AG04450 (cell line): ENCODE data around the gene PTPRT. TPM values are rescaled to one million over a fixed set of nuclear protein-coding genes. Genes with fewer than 3 reads are reported as not detected.

Source experiments
- CTCF ChIA-PET: fragments of 300-600, 350-600 bp; formaldehyde crosslinking; extraction: SDS; loops from one replicate; lab custom pipeline; 2022; ENCODE audit warnings: antibody characterized with exemption, inconsistent platforms; lab: Charles Lee
- POLR2A ChIA-PET: fragments of 350-600 bp; formaldehyde crosslinking; extraction: SDS; loops from one replicate; lab custom pipeline; 2021; ENCODE audit warnings: antibody characterized with exemption, inconsistent platforms; lab: Yijun Ruan, JAX
- DNase-seq: peaks from one replicate; pipeline ENCODE4 v3.0.0-alpha.2; 2011; ENCODE audit warnings: low read depth, low spot score
- H3K27ac ChIP-seq: one replicate; pipeline ENCODE4 v1.5.1; 2012; ENCODE audit warnings: low read depth, low read length, control low read depth
- H3K27me3 ChIP-seq: one replicate; pipeline ENCODE4 v1.6.0; 2012; ENCODE audit warnings: low read length; ENCODE audit not compliant: control insufficient read depth, insufficient read depth
- H3K4me3 ChIP-seq: 2 replicates; pipeline ENCODE4 v1.5.1; 2011; ENCODE audit warnings: mild to moderate bottlenecking, low read depth, low read length, control low read depth
- H3K9me3 ChIP-seq: 2 replicates; pipeline ENCODE4 v1.5.1; 2012; ENCODE audit warnings: low read length; ENCODE audit not compliant: control insufficient read depth, insufficient read depth
- CTCF ChIP-seq: IDR thresholded peaks from 2 replicates; pipeline ENCODE4 v1.5.1; 2011; ENCODE audit warnings: low read depth, low read length, control low read depth, inconsistent platforms
- polyA plus RNA-seq: library from polyadenylated mRNA; depleted of rRNA; stranded (reverse); fragments of >200 nt; gene quantifications from 2 replicates; pipeline ENCODE4 v1.2.3, GENCODE V29; 2011

PTPRT gene
- polyA plus RNA-seq, 1 experiment = not detected

GRCh38 chr20:43160941-43161340 lies 28.8 kb downstream of the PTPRT start:
- no peak for DNase-seq
- POLR2A ChIA-PET = no interaction called here
- CTCF ChIA-PET = no interaction called here
- Histone ChIP-seq H3K9me3 (peaks cover under 1% of the 10 kb centered on the region), H3K27ac (no peak overlapping the region), H3K27me3 (no peaks in the 10 kb centered on the region), H3K4me3 (no peak overlapping the region)
- TF ChIP-seq CTCF = no peak

- TF ChIP-seq CTCF = no peak
- Histone ChIP-seq H3K27ac (no peak overlapping the region), H3K4me3 (no peak overlapping the region), H3K9me3 (peaks cover 3% of the 10 kb centered on the region), H3K27me3 (no peaks in the 10 kb centered on the region)
- CTCF ChIA-PET = no interaction called here
- no peak for DNase-seq
- POLR2A ChIA-PET = no interaction called here
These were observed 29.7 kb downstream of the PTPRT start for GRCh38 chr20:43159994-43160393.

GRCh38 chr20:43155366-43156100 lies 34.2 kb downstream of the PTPRT start:
- POLR2A ChIA-PET = no interaction called here
- no peak for DNase-seq
- CTCF ChIA-PET = no interaction called here
- no peak overlapping the region for H3K27ac ChIP-seq
- H3K9me3 ChIP-seq = peaks cover 3% of the 10 kb centered on the region; the same call in 1 of the 2 replicates
- no peaks in the 10 kb centered on the region for H3K27me3 ChIP-seq
- no peak overlapping the region for H3K4me3 ChIP-seq
- no peak for TF ChIP-seq CTCF

- POLR2A ChIA-PET = no interaction called here
- no peak for TF ChIP-seq CTCF
- CTCF ChIA-PET = no interaction called here
These were observed 37.8 kb downstream of the PTPRT start for GRCh38 chr20:43151901-43152300.

GRCh38 chr20:43151256-43151655 lies 38.5 kb downstream of the PTPRT start:
- DNase-seq = no peak
- Histone ChIP-seq H3K27ac (no peak overlapping the region), H3K27me3 (no peaks in the 10 kb centered on the region), H3K9me3 (peaks cover 8% of the 10 kb centered on the region; the same call in 1 of the 2 replicates), H3K4me3 (no peak overlapping the region)
- ChIA-PET CTCF (interaction anchor here (0.9 kb wide), 1 partner anchor 35 kb away, joined by 5 read pairs; no protein-coding TSS in a partner anchor), POLR2A (no interaction called here)
- no peak for TF ChIP-seq CTCF

More at GRCh38 chr20:43151901-43152300, 37.8 kb downstream of the PTPRT start:
- H3K4me3 ChIP-seq = no peak overlapping the region
- peaks cover 8% of the 10 kb centered on the region; the same call in 1 of the 2 replicates for H3K9me3 ChIP-seq
- no peaks in the 10 kb centered on the region for H3K27me3 ChIP-seq
- no peak overlapping the region for H3K27ac ChIP-seq
- no peak for DNase-seq
